ENCODE results near the gene THOC6. TPM values are rescaled to one million over a fixed set of nuclear protein-coding genes. Genes with fewer than 3 reads are reported as not detected.
A peak's percentile ranks its signal among the peaks of the same experiment; 100 is the strongest.

THOC6 gene
- polyA plus RNA-seq (ENCODE audit: insufficient read length in 12 of 12), result 100 to 1,000 TPM in 1 of 12 donors, 10 to 100 TPM in 11; 14.4 to 839 (median 18.9) TPM
- long read RNA-seq, donor 1, transcript THOC6-202 (13 exons, 1,419 nt), result major isoform, 10 of 61 reads
- long read RNA-seq, donor 1, partial matches to known transcripts, result 50 of 61 reads
- long read RNA-seq, donor 1, other reads (novel, unspliced or antisense), result 0 of 61 reads
- long read RNA-seq, donor 2, transcript THOC6-202 (13 exons, 1,419 nt), result major isoform, 9 of 9 reads
- long read RNA-seq, donor 2, partial matches to known transcripts, result 0 of 9 reads
- long read RNA-seq, donor 2, other reads (novel, unspliced or antisense), result 0 of 9 reads
- long read RNA-seq, donor 3, partial matches to known transcripts, result 0 of 2 reads
- long read RNA-seq, donor 3, other reads (novel, unspliced or antisense), result 0 of 2 reads
- long read RNA-seq, donor 4, partial matches to known transcripts, result 0 of 1 reads
- long read RNA-seq, donor 4, other reads (novel, unspliced or antisense), result 0 of 1 reads
- long read RNA-seq, donor 5, transcript THOC6-202 (13 exons, 1,419 nt), result major isoform, 6 of 379 reads
- long read RNA-seq, donor 5, partial matches to known transcripts, result 37 of 379 reads
- long read RNA-seq, donor 5, other reads (novel, unspliced or antisense), result 336 of 379 reads
- long read RNA-seq, donor 6, partial matches to known transcripts, result 0 of 3 reads
- long read RNA-seq, donor 6, other reads (novel, unspliced or antisense), result 0 of 3 reads
- long read RNA-seq, donor 7, partial matches to known transcripts, result 0 of 2 reads
- long read RNA-seq, donor 7, other reads (novel, unspliced or antisense), result 0 of 2 reads
- long read RNA-seq, donor 8, transcript THOC6-202 (13 exons, 1,419 nt), result major isoform, 5 of 10 reads
- long read RNA-seq, donor 8, partial matches to known transcripts, result 5 of 10 reads
- long read RNA-seq, donor 8, other reads (novel, unspliced or antisense), result 0 of 10 reads
- long read RNA-seq, donor 9, partial matches to known transcripts, result 0 of 3 reads
- long read RNA-seq, donor 9, other reads (novel, unspliced or antisense), result 0 of 3 reads
- long read RNA-seq, donor 10, transcript THOC6-202 (13 exons, 1,419 nt), result major isoform, 6 of 7 reads
- long read RNA-seq, donor 10, partial matches to known transcripts, result 0 of 7 reads
- long read RNA-seq, donor 10, other reads (novel, unspliced or antisense), result 0 of 7 reads
- long read RNA-seq, donor 11, partial matches to known transcripts, result 0 of 3 reads
- long read RNA-seq, donor 11, other reads (novel, unspliced or antisense), result 0 of 3 reads

- peak; percentile 97 for DNase-seq
Measured at GRCh38 chr16:3023669-3024478, at the start of gene THOC6, which contains the start of gene HCFC1R1. THOC6 (plus strand) TSS chr16:3024035; CDS start chr16:3024327, 292 bp downstream. HCFC1R1 (minus strand) TSS chr16:3023942; CDS start chr16:3023941, 1 bp downstream.

DNA sequence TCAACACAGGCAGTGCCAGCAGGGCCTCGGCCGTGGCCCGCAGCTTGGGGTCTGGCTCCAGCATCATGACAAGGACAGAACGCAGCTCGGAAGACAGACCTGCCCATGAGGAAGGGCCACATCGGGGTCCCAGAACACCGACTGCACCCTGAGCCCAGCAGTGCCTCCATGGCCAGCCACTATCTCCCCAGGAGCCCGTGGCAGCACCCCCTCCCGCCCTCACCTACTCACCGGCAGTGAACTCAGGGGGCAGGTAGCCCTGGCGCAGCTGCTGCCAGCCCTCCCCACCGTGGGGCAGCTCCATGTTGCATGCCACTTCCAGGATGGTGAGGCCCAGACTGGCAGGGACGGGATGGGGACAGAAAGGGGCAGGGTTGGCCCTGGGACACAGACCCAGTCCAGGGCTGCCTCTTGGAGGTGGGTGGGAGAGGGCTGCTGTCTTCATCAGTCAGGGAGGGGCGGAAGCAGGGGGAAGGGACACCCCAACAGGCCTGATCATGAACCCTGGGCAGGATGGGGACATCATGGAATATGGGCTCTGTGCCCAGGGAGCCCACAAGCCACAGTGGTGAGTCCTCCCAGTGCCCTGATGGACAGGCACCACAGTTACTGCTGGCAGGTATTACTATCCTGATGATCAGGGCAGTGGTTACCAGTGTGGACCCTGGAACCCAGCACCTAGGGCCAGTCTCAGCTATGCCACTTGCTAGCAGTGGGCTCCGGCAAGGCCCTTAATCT lies 49.3 kb upstream of the THOC6 start:
- DNase-seq, result no peak

GRCh38 chr16:2975161-2975795 lies 48.6 kb upstream of the THOC6 start:
- DNase-seq, result no peak

DNA sequence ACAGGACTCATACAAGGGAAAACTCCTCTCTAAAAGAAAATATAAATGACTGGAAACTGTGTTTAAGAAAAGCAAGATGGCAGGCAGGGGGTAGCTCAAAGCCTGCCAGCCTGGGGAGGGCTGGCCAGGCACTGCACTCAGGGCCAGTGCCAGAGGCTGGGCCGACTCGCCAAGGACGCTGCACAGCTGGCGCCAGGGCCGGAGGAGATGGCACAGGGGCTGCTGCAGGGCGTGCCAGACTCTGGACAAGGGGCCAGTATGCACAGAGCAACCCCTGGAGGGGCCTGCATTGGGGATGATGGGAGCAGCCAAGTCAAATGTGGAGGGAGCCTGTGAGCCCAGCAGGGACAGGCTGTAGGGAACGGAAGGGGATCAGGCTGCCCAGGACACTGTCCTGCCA lies 47.6 kb upstream of the THOC6 start:
- DNase-seq, result no peak

DNA sequence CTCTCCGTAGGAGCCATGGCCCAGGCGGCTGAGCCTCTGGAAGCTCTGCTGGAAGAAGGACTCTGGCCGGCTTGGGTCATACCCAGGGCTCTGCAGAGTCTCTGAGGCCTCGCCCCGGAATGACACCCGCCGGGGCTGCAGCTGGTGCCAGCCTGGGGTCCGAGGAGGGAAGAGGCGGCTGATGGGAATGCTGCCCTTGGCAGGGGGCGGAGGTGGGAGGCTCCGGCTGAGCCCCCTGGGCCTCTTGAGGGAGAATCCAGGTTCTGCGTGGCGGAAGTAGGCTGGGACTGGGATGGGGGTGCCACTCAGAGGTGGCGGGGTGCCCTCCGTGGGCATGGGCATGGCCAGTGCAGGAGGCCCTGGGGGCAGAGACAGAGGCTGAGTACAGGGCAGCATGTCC lies 47.2 kb upstream of the THOC6 start:
- no peak for DNase-seq

DNA sequence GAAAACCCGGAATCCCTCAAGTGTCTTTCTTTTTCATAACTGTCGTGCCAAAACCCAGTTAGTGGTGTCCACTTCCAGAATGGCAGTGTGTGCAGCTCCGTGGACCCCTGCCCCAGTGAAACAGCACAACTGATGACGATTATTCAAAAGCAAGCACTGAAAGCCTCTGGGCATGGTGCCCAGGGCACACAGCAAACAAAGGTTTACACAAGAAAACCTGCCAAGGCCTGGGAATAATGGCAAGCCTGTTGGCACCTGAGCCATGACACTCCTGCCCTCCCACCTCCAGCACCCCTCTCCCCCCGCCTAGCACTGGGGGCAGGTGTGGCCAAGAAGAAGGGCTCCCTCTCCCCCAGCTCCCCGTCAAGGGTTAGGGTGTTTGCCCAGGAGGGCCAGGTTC lies 46.4 kb upstream of the THOC6 start:
- no peak for DNase-seq

DNA sequence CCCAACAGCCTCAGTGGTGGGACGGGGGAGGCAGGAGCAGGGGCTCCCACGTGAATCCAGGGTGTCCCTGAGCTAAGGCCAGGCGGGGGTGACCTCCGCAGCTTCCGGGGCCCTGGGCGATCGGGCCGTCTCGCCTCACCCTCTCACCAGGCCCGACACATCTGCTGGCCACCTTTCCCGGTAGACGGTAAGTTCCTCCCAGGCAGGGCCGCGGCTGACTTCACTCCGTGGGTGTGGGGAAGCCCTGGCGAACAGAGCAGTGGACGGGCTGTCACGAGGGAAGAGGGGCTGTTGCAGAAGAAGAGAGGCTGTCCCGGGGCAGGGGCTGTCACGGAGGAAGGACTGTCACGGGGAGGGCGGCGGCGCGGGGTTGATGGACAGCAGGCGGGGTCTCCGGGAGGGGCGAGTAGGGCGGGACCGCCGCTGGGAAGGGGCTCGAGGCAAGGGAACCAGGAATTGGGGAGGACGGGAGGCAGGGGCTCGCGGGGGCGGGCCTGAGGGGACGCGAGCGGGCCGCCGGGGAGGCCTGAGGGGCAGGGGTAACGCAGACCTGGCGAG lies 44.1 kb upstream of the THOC6 start:
- no peak for DNase-seq

- peak; percentile 91 for DNase-seq
Measured at GRCh38 chr16:2980227-2981176, 43.3 kb upstream of the THOC6 start, which contains the start of gene PKMYT1. PKMYT1 (minus strand) TSS chr16:2980446; CDS start chr16:2979657, 789 bp downstream.

DNA sequence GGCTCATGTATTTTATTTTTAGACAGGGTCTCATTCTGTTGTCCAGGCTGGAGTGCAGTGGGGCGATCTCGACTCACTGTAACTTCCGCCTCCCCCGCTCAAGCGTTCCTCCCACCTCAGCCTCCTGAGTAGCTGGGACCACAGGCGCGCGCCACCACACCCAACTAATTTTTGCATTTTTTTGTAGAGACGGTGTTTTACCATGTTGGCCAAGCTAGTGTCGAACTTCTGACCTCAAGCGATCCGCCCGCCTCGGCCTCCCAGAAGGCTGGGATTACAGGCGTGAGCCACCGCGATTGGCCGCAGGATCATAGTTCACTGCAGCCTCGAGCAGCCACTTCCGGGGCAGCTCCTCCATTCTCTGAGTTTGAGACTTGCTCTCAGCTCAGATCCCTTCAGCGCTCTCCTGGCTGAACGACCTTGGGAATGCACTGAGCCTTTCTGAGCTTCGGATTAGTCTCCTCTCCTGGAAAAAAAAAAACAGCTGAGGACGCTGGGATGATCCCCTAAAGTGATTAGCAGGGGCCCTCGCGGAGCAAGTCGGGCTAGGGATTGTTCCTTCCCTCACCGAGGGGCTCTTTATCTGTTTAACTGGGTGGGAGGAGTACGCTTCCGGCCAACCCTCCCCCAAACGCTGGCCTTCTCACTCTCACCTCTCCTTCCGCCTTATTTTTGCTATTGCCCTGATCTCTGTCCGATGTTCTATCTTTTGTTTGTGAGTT lies 42.5 kb upstream of the THOC6 start:
- DNase-seq, result no peak

- DNase-seq, result no peak
Measured at GRCh38 chr16:2981899-2982250, 42.0 kb upstream of the THOC6 start.

GRCh38 chr16:2982402-2982801 lies 41.4 kb upstream of the THOC6 start:
- no peak for DNase-seq

- DNase-seq, result peak; percentile 52
Measured at GRCh38 chr16:2983706-2984136, 40.1 kb upstream of the THOC6 start.

DNA sequence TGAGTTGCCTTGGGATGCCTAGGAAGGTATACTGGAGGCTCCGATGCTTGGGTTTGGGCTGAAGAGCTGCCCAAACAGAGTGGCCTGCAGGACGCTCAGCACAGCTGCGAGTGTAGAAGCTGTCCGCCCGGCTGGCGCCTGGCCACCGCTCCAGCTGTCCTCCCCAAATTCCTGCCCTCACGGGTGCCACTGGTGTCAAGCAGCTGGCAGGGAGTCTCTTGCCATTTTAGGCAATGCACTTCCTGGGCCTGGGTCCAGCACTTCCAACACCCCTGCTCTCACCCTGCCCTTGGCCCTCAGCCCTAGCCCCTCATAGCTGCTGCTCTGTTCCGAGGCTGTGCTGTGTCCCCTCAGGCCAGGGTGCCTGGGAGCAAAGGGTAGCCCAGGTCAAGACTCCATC lies 38.4 kb upstream of the THOC6 start:
- peak; percentile 66 for DNase-seq

- no peak for DNase-seq
Measured at GRCh38 chr16:2985893-2986355, 37.9 kb upstream of the THOC6 start.

GRCh38 chr16:2986623-2987188 lies 37.1 kb upstream of the THOC6 start:
- DNase-seq, result no peak

DNA sequence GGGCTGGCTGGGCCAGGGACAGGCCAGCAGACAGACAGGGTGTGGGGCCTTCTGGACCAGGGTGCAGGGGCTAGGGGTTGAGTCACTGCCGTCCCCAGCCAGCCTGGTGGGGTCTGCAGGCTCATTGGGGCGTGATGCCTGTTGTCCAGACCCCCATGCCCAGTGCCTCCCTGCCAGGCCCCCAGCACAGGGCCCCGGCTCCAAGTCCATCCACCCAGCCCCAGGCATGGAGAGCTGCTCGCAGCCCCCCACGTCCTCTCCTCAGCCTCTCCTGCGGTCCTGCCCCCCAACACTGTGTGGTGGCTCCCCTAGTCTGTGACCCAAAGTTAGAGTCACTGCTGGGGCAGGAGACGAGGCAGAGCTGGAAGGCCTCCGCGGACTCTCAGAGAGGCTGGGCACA lies 36.5 kb upstream of the THOC6 start:
- no peak for DNase-seq

GRCh38 chr16:2987833-2988232 lies 36.0 kb upstream of the THOC6 start:
- no peak for DNase-seq
